Measurements from ENCODE around the gene MRPS10.

Gene MRPS10

DNA sequence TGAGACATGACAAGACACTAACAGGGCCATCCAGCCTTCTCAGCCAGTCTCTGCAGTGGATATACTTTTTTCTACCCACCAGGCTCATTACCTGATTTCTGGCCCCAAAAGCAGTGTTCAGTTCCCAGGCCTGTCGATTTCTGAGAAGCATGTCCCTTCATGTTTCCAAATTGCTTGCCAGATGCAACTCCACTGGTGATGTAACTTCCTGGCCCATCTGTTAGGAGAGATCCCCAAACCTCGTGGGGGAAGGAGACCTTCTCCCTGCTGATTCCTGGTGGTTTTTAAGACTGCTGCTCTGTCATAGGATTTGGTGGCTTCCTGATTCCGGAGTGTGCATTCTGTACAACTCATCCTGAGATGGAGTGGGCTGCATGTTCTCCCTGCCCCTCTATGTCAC lies 31.6 kb upstream of the MRPS10 start (continued):
- TF ChIP-seq, protein P1, sequence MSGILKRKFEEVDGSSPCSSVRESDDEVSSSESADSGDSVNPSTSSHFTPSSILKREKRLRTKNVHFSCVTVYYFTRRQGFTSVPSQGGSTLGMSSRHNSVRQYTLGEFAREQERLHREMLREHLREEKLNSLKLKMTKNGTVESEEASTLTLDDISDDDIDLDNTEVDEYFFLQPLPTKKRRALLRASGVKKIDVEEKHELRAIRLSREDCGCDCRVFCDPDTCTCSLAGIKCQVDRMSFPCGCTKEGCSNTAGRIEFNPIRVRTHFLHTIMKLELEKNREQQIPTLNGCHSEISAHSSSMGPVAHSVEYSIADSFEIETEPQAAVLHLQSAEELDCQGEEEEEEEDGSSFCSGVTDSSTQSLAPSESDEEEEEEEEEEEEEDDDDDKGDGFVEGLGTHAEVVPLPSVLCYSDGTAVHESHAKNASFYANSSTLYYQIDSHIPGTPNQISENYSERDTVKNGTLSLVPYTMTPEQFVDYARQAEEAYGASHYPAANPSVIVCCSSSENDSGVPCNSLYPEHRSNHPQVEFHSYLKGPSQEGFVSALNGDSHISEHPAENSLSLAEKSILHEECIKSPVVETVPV (CRISPR knock-in tag; IDR thresholded peaks at IDR 0.05): no peak
- TF ChIP-seq ISL1 (CRISPR knock-in tag; IDR thresholded peaks at IDR 0.05) (no peak), OSR1 (CRISPR knock-in tag; IDR thresholded peaks at IDR 0.05) (no peak), ZNF8 (CRISPR knock-in tag; IDR thresholded peaks at IDR 0.05) (no peak), CSDC2 (CRISPR knock-in tag; IDR thresholded peaks at IDR 0.05) (no peak)

GRCh38 chr6:42243046-42243445 lies 25.4 kb upstream of the MRPS10 start:
- TF ChIP-seq OSR1 (CRISPR knock-in tag; IDR thresholded peaks at IDR 0.05) (no peak), ZNF70 (CRISPR knock-in tag; IDR thresholded peaks at IDR 0.05) (no peak), ISL1 (CRISPR knock-in tag; IDR thresholded peaks at IDR 0.05) (no peak), ZNF565 (CRISPR knock-in tag; conservative IDR thresholded peaks at IDR 0.05; ENCODE audit: low read depth) (no peak), RARB (CRISPR knock-in tag; IDR thresholded peaks at IDR 0.05) (no peak)
- TF ChIP-seq, protein P2, sequence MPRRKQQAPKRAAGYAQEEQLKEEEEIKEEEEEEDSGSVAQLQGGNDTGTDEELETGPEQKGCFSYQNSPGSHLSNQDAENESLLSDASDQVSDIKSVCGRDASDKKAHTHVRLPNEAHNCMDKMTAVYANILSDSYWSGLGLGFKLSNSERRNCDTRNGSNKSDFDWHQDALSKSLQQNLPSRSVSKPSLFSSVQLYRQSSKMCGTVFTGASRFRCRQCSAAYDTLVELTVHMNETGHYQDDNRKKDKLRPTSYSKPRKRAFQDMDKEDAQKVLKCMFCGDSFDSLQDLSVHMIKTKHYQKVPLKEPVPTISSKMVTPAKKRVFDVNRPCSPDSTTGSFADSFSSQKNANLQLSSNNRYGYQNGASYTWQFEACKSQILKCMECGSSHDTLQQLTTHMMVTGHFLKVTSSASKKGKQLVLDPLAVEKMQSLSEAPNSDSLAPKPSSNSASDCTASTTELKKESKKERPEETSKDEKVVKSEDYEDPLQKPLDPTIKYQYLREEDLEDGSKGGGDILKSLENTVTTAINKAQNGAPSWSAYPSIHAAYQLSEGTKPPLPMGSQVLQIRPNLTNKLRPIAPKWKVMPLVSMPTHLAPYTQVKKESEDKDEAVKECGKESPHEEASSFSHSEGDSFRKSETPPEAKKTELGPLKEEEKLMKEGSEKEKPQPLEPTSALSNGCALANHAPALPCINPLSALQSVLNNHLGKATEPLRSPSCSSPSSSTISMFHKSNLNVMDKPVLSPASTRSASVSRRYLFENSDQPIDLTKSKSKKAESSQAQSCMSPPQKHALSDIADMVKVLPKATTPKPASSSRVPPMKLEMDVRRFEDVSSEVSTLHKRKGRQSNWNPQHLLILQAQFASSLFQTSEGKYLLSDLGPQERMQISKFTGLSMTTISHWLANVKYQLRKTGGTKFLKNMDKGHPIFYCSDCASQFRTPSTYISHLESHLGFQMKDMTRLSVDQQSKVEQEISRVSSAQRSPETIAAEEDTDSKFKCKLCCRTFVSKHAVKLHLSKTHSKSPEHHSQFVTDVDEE (CRISPR knock-in tag; IDR thresholded peaks at IDR 0.05): no peak
- TF ChIP-seq, protein P1 (CRISPR knock-in tag; IDR thresholded peaks at IDR 0.05): no peak
- TF ChIP-seq, protein P3, sequence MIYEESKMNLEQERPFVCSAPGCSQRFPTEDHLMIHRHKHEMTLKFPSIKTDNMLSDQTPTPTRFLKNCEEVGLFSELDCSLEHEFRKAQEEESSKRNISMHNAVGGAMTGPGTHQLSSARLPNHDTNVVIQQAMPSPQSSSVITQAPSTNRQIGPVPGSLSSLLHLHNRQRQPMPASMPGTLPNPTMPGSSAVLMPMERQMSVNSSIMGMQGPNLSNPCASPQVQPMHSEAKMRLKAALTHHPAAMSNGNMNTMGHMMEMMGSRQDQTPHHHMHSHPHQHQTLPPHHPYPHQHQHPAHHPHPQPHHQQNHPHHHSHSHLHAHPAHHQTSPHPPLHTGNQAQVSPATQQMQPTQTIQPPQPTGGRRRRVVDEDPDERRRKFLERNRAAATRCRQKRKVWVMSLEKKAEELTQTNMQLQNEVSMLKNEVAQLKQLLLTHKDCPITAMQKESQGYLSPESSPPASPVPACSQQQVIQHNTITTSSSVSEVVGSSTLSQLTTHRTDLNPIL (CRISPR knock-in tag; IDR thresholded peaks at IDR 0.05; ENCODE audit: low read depth): no peak
- no peak for ATAC-seq

GRCh38 chr6:42241915-42242314 lies 24.3 kb upstream of the MRPS10 start:
- no peak for ATAC-seq
- TF ChIP-seq OSR1 (CRISPR knock-in tag; IDR thresholded peaks at IDR 0.05) (no peak), SNAI2 (CRISPR knock-in tag; IDR thresholded peaks at IDR 0.05) (no peak), ZC3H10 (CRISPR knock-in tag; IDR thresholded peaks at IDR 0.05) (no peak), ZFP30 (CRISPR knock-in tag; IDR thresholded peaks at IDR 0.05) (no peak), PPARA (CRISPR knock-in tag; IDR thresholded peaks at IDR 0.05; ENCODE audit: borderline replicate concordance) (no peak), ZFP3 (CRISPR knock-in tag; IDR thresholded peaks at IDR 0.05) (no peak), TOX (CRISPR knock-in tag; IDR thresholded peaks at IDR 0.05; ENCODE audit: borderline replicate concordance) (no peak), CSDC2 (CRISPR knock-in tag; IDR thresholded peaks at IDR 0.05) (no peak), ARNTL (CRISPR knock-in tag; IDR thresholded peaks at IDR 0.05; ENCODE audit: borderline replicate concordance, low read depth) (no peak), TCF4 (CRISPR knock-in tag; IDR thresholded peaks at IDR 0.05; ENCODE audit: borderline replicate concordance) (no peak), RARB (CRISPR knock-in tag; IDR thresholded peaks at IDR 0.05) (no peak), ISL1 (CRISPR knock-in tag; IDR thresholded peaks at IDR 0.05) (no peak), BACH2 (CRISPR knock-in tag; IDR thresholded peaks at IDR 0.05; ENCODE audit: borderline replicate concordance) (no peak), ZNF8 (CRISPR knock-in tag; IDR thresholded peaks at IDR 0.05) (no peak), GLIS3 (CRISPR knock-in tag; IDR thresholded peaks at IDR 0.05) (no peak), ZNF565 (CRISPR knock-in tag; conservative IDR thresholded peaks at IDR 0.05; ENCODE audit: low read depth) (no peak)
- TF ChIP-seq, protein P1 (CRISPR knock-in tag; IDR thresholded peaks at IDR 0.05): no peak

Measured in SK-N-SH treated with all-trans-retinoic acid at 6 μM for 48 hours (cell line).